Mucosa of descending colon (tissue), 3 donors: Measurements from ENCODE around the gene APOB. TPM values are rescaled to one million over a fixed set of nuclear protein-coding genes. Genes with fewer than 3 reads are reported as not detected.
A peak's percentile ranks its signal among the peaks of the same experiment; 100 is the strongest.

ENCODE experiments used
- ATAC-seq: fragments of 200-7000 bp; cut with Tn5 transposase; one replicate; pipeline ENCODE4 v1.9.1; 2020; ENCODE audit warnings: mild to moderate bottlenecking, moderate library complexity
- DNase-seq, 3 donors: peaks; one replicate each; pipeline ENCODE4 v3.0.0-alpha.2; 2020
- H3K36me3 ChIP-seq: fragments of 200-600 bp; one replicate; pipeline ENCODE4 v1.8.0; 2021; ENCODE audit warnings: low read depth, mild to moderate bottlenecking
- H3K4me1 ChIP-seq: fragments of 200-600 bp; one replicate; pipeline ENCODE4 v1.8.0; 2021; ENCODE audit warnings: low read depth, mild to moderate bottlenecking
- H3K4me3 ChIP-seq: fragments of 200-600 bp; one replicate; pipeline ENCODE4 v1.8.0; 2021; ENCODE audit warnings: mild to moderate bottlenecking
- H3K9me3 ChIP-seq: fragments of 200-600 bp; one replicate; pipeline ENCODE4 v1.8.0; 2021; ENCODE audit warnings: mild to moderate bottlenecking
- CTCF ChIP-seq: fragments of 200-600 bp; IDR thresholded peaks from one replicate; pipeline ENCODE4 v1.8.0; 2022; ENCODE audit warnings: antibody characterized with exemption, mild to moderate bottlenecking
- intact Hi-C, 2 donors: fragments of 100-400 bp; cut with DNase I in 1 of 2; cut with micrococcal nuclease in 1 of 2; formaldehyde crosslinking; loops; one replicate each; pipeline versions ENCODE4 v1.11.0 to v1.11.1; 2022; cut with DNase I, micrococcal nuclease
- long read RNA-seq, 2 donors: library from polyadenylated mRNA; unstranded; transcript quantifications; one replicate each; pipeline ENCODE4 v2.0.0, GENCODE V29; 2019 to 2021
- total RNA-seq, 3 donors: library from RNA; stranded (reverse); fragmentation: NEBNext Ultra II Directional in 2 of 3; extraction: Animal tissue kit (Norgen Biotek cat#: 25700) in 2 of 3; gene quantifications; one replicate each; pipeline versions ENCODE4 v1.2.1 to v1.2.4, GENCODE V29; 2021 to 2023
- donor health status: DM: no; HTN: no; CAD: no; lungs with moderate emphysema.
- donor health status: DM: no; HTN: no; CAD: no.
- donor health status: DM: no; HTN: yes; CAD: no.

Gene APOB
- under 1 TPM; 0.34 to 0.55 (median 0.47) TPM for total RNA-seq
- long read RNA-seq, donor 1: 0 reads
- long read RNA-seq, donor 2: 0 reads

- Histone ChIP-seq H3K36me3 (no peaks in the 10 kb centered on the region), H3K4me1 (no peaks in the 10 kb centered on the region), H3K9me3 (no peaks in the 10 kb centered on the region), H3K4me3 (no peak within 1 kb of the TSS)
- ATAC-seq (peak; percentile 53), DNase-seq (peak in 2 of 3 donors; percentile 17 to 27)
- TF ChIP-seq CTCF: no peak
- intact Hi-C loops: loop anchor here (5.0 to 10.0 kb wide), 2 partner anchors 78 to 271 kb away; partner anchors contain the start of gene TDRD15 (in 1 of the 2)
Observed at GRCh38 chr2:21043744-21044532, at the start of gene APOB. Gene APOB (minus strand): TSS chr2:21044073. CDS start chr2:21043945, 128 bp downstream.

GRCh38 chr2:21092308-21092869 lies 48.5 kb upstream of the APOB start:
- H3K9me3 ChIP-seq: no peaks in the 10 kb centered on the region
- no peaks in the 10 kb centered on the region for H3K36me3 ChIP-seq
- H3K4me1 ChIP-seq: no peaks in the 10 kb centered on the region
- no peak for TF ChIP-seq CTCF
- no peak for ATAC-seq
- DNase-seq: no peak
- no peak overlapping the region for H3K4me3 ChIP-seq
- intact Hi-C loops: no loop called here

- ATAC-seq (no peak), DNase-seq (no peak)
- Histone ChIP-seq H3K9me3 (peaks cover under 1% of the 10 kb centered on the region), H3K4me1 (no peaks in the 10 kb centered on the region), H3K36me3 (no peaks in the 10 kb centered on the region), H3K4me3 (no peak overlapping the region)
- TF ChIP-seq CTCF: no peak
- intact Hi-C loops: no loop called here
Observed at GRCh38 chr2:21084401-21084800, 40.5 kb upstream of the APOB start.

- Histone ChIP-seq H3K4me1 (no peaks in the 10 kb centered on the region), H3K9me3 (peaks cover 3% of the 10 kb centered on the region), H3K4me3 (no peak overlapping the region), H3K36me3 (no peaks in the 10 kb centered on the region)
- DNase-seq: no peak
- ATAC-seq: no peak
- intact Hi-C loops: no loop called here
- no peak for TF ChIP-seq CTCF
Observed at GRCh38 chr2:21083482-21083881, 39.6 kb upstream of the APOB start.

- Histone ChIP-seq H3K4me1 (no peaks in the 10 kb centered on the region), H3K4me3 (no peak overlapping the region), H3K36me3 (no peaks in the 10 kb centered on the region), H3K9me3 (peaks cover 3% of the 10 kb centered on the region)
- ATAC-seq: no peak
- no peak for TF ChIP-seq CTCF
- intact Hi-C loops: no loop called here
- no peak for DNase-seq
Observed at GRCh38 chr2:21078296-21078695, 34.4 kb upstream of the APOB start.
